Loucy (cell line): Measurements from ENCODE around the gene TUBA1B.

Experiments
- EZH2phosphoT487 ChIP-seq: fragments of 200-600 bp; IDR thresholded peaks from 2 replicates; pipeline ENCODE4 v1.6.1; 2018; ENCODE audit warnings: antibody characterized with exemption, mild to moderate bottlenecking, moderate library complexity, borderline replicate concordance
- TF ChIP-seq, protein P1 (sequence below): fragments of 200-600 bp; sonication (generic); conservative IDR thresholded peaks from 2 replicates; pipeline ENCODE4 v1.5.1; 2014; ENCODE audit warnings: mild to moderate bottlenecking, antibody characterized with exemption, low read length

DNA sequence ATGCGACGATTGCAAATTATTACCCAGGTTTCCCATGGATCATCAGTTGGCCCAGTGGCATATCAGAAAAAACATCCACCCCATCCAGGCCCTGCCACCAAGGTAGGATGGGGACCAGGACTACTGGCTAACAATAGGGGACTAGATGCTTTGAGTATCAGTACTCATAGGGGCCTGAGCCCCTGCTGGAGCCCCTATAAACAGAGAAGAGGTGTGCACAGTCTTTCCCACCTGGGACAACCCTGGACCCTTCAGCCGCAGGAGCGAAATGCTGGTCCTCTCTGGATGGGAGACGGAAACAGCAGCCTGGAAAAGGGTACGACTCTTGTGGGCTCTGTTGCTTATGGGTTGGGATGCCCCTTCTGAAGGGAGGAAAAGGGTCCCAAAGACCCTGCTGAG, 42.3 kb downstream of the TUBA1B start:
- TF ChIP-seq, protein P1, sequence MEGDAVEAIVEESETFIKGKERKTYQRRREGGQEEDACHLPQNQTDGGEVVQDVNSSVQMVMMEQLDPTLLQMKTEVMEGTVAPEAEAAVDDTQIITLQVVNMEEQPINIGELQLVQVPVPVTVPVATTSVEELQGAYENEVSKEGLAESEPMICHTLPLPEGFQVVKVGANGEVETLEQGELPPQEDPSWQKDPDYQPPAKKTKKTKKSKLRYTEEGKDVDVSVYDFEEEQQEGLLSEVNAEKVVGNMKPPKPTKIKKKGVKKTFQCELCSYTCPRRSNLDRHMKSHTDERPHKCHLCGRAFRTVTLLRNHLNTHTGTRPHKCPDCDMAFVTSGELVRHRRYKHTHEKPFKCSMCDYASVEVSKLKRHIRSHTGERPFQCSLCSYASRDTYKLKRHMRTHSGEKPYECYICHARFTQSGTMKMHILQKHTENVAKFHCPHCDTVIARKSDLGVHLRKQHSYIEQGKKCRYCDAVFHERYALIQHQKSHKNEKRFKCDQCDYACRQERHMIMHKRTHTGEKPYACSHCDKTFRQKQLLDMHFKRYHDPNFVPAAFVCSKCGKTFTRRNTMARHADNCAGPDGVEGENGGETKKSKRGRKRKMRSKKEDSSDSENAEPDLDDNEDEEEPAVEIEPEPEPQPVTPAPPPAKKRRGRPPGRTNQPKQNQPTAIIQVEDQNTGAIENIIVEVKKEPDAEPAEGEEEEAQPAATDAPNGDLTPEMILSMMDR = no peak
- TF ChIP-seq EZH2phosphoT487 = no peak
